Epithelial cell of esophagus (primary cell): ENCODE data around the gene UBE2O.
"Not testable (repeated sequence)": the region's sequence is repeated elsewhere in the genome, so short reads cannot be mapped to it uniquely, and the experiment has no call there.

ENCODE experiments used
- DNase-seq: peaks from one replicate; pipeline ENCODE4 v3.0.0; 2010; ENCODE audit warnings: low read depth
- H3K4me3 ChIP-seq: 2 replicates; pipeline ENCODE4 v1.5.1; 2011; ENCODE audit warnings: mild to moderate bottlenecking, low read length, control low read depth
- CTCF ChIP-seq: IDR thresholded peaks from 2 replicates; pipeline ENCODE4 v1.5.1; 2011; ENCODE audit warnings: low read depth, mild to moderate bottlenecking, low read length, control low read depth, inconsistent platforms; ENCODE audit not compliant: insufficient read depth; ENCODE audit errors: missing control alignments

UBE2O gene

GRCh38 chr17:76353599-76354316, 99.2 kb downstream of the UBE2O start, which contains the start of gene PRPSAP1:
TSS of gene PRPSAP1 (minus strand) at chr17:76353916. CDS start at chr17:76353703, 213 bp downstream.
- peak; percentile 94 for DNase-seq
- TF ChIP-seq CTCF: peak; percentile 30
- H3K4me3 ChIP-seq: peak within 1 kb of the TSS; percentile 77

DNA sequence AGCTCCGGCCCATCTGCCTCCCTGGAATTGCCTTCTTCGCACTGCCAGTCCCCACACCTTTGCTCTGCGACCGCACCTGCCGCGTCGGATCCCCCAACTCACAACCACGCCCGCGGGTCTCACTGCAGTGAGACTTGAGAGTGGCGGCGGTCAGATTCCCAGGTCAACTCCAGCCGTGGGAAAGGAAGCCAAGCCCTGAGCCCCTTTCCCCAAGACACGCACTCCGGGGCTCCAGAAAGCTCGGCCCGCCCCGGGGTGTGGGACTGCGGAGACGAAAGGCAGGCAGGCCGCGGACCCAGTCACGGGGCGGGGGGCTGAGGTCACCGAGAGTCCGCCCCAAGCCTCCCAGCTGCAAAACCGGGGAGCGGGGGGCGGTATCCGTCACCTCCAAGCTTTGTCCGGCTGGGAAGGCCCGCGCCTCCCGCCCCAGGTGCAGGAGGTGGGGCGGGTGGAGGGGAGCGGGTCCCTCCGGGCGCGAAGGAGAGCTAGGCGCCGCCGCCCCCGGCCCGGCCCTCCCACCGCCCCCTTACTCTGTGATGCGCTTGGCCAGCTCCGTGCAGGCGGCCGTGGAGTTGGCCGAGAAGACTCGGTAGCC, 99.9 kb downstream of the UBE2O start:
- TF ChIP-seq CTCF: no peak
- peak; percentile 40 for DNase-seq
- H3K4me3 ChIP-seq: peak overlapping the region; percentile 77

DNA sequence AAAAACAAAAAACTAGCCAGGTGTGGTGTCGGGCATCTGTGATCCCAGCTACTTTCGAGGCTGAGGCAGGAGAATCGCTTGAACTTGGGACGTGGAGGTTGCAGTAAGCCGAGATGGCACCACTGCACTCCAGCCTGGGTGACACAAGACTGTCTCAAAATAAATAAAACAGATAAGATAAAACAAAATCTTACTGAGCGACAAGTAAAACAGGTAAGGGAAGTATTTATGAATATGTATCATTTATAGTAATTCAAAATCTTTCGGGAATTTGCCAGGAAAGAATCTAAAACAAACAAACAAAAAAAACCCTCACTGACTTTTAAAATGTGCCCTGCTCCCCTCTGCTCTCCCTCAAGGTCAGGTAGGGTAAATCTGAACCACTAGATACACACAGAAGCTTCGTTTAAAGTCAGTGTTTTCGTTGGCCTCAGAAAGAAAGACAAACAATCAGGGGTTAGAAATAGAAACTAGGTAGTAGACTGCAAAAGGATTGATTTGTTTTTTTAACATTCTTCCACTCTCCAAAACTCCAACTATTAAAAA, 101.4 kb downstream of the UBE2O start:
- DNase-seq: no peak
- TF ChIP-seq CTCF: no peak
- H3K4me3 ChIP-seq: no peak overlapping the region

- no peak overlapping the region for H3K4me3 ChIP-seq
- no peak for DNase-seq
- TF ChIP-seq CTCF: no peak
Measured at GRCh38 chr17:76350463-76350862, 102.5 kb downstream of the UBE2O start.

DNA sequence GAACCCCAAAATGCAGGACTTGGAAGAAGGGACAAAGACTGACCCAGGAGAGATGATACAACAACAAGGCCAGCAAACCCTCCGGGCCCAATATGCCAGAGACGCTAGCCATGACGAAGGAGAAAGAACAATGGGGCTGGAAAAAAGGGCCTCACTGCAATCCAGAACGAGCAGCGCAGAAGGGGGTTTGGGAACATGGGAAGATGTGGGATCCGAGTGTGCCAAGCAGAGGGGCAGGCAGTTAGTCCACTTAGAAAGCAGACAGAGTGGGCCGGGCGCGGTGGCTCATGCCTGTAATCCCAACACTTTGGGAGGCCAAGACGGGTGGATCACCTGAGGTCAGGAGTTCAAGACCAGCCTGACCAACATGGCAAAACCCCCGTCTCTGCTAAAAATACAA, 106.0 kb downstream of the UBE2O start:
- H3K4me3 ChIP-seq, DNase-seq: not testable (repeated sequence)

DNA sequence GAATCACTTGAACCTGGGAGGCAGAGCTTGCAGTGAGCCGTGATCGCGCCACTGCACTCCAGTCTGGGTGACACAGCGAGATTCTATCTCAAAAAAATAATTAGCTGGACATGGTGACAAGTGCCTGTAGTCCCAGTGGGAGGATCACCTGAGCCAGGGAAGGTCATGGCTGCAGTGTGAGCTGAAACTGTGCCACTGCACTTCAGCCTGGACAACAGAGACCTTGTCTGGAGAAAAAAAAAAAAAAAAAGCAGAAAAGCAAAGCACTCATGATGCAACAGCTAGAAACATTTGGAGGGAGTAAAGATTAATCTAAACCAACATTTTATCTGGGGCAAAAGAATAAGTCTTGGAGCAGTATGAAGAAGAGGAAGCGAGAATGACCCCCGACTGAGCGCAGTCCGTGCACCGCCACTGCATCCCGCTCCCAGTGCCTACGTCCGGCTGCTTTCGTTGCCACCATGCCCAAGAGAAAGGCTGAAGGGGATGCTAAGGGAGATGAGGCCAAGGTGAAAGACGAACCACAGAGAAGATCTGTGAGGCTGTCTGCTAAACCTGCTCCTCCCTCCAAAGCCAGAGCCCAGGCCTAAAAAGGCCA, 107.5 kb downstream of the UBE2O start:
- no peak overlapping the region for H3K4me3 ChIP-seq
- no peak for TF ChIP-seq CTCF
- DNase-seq: no peak

DNA sequence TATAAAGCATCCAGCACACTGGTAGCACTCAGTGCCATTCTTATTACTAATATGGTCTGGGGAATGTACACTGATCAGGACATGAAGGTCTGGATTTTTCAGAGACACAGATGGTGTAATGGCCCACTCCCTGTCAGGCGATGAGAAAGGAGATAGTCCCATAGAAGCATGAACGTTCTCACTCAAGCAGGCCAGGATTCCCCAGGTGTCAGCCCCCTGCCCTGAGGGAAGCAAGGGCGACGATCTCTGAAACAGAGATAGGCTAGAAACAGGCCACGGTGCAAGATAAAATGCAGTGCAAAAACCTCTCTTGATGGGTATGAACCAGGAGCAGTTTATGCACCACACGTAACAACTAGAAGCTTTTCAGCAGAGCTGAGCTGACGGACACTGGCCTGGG, 109.8 kb downstream of the UBE2O start:
- no peak for TF ChIP-seq CTCF
- DNase-seq: no peak
- H3K4me3 ChIP-seq: no peak overlapping the region
